Activated CD8-positive, alpha-beta memory T cell treated with anti-CD3 and anti-CD28 coated beads, Interleukin-2, amount 10 ng/mL, durations not matched to agents 7 days and 5 days (primary cell): Measurements from ENCODE around the gene UFSP1. TPM values are rescaled to one million over a fixed set of nuclear protein-coding genes. Genes with fewer than 3 reads are reported as not detected.

ENCODE experiments used
- ATAC-seq: fragments of 150-1000 bp; cut with Tn5 transposase; one replicate; pipeline ENCODE4 v1.10.0; 2021; ENCODE audit warnings: moderate library complexity
- CTCF ChIA-PET: fragments of 350-600 bp; sonication (Branson Sonifier 250); formaldehyde crosslinking; loops from one replicate; lab custom pipeline; 2021; ENCODE audit warnings: antibody characterized with exemption; lab: Charles Lee
- DNase-seq: peaks from one replicate; pipeline ENCODE4 v3.0.0-alpha.2; 2020
- H3K27ac Mint-ChIP-seq: one replicate; pipeline ENCODE4 v1.8.0; 2021; ENCODE audit warnings: mild to moderate bottlenecking, mixed read lengths
- H3K27me3 Mint-ChIP-seq: one replicate; pipeline ENCODE4 v1.8.0; 2021; ENCODE audit warnings: mixed read lengths
- H3K36me3 Mint-ChIP-seq: one replicate; pipeline ENCODE4 v1.8.0; 2021; ENCODE audit warnings: mild to moderate bottlenecking, mixed read lengths
- H3K4me1 Mint-ChIP-seq: one replicate; pipeline ENCODE4 v1.8.0; 2021; ENCODE audit warnings: mixed read lengths
- H3K4me3 Mint-ChIP-seq: one replicate; pipeline ENCODE4 v1.8.0; 2021; ENCODE audit warnings: mild to moderate bottlenecking, moderate library complexity, mixed read lengths
- H3K9me3 Mint-ChIP-seq: one replicate; pipeline ENCODE4 v1.8.0; 2022; ENCODE audit warnings: low read depth, mixed read lengths
- total RNA-seq, 2 experiments: library from RNA; stranded (reverse); gene quantifications; one replicate each; pipeline ENCODE4 v1.2.3, GENCODE V29; 2021

Gene UFSP1
- total RNA-seq, 2 experiments from 2014 or later, result 2.3 to 2.7 TPM

GRCh38 chr7:100908512-100908911 lies 19.0 kb upstream of the UFSP1 start:
- H3K27me3 Mint-ChIP-seq, result peaks cover 11% of the 10 kb centered on the region
- no peaks in the 10 kb centered on the region for H3K9me3 Mint-ChIP-seq
- no peaks in the 10 kb centered on the region for H3K36me3 Mint-ChIP-seq
- no peaks in the 10 kb centered on the region for H3K4me1 Mint-ChIP-seq
- DNase-seq (no peak), ATAC-seq (no peak)
- no peak overlapping the region for H3K27ac Mint-ChIP-seq
- no peak overlapping the region for H3K4me3 Mint-ChIP-seq
- CTCF ChIA-PET, result no interaction called here

GRCh38 chr7:100902638-100903037 lies 13.1 kb upstream of the UFSP1 start:
- no peak overlapping the region for H3K4me3 Mint-ChIP-seq
- CTCF ChIA-PET, result interaction anchor here (1.3 to 2.1 kb wide), 2 partner anchors 8 to 175 kb away, joined by 3 to 7 read pairs; no protein-coding TSS in a partner anchor
- H3K9me3 Mint-ChIP-seq, result no peaks in the 10 kb centered on the region
- H3K36me3 Mint-ChIP-seq, result no peaks in the 10 kb centered on the region
- peaks cover 14% of the 10 kb centered on the region for H3K27me3 Mint-ChIP-seq
- H3K27ac Mint-ChIP-seq, result no peak overlapping the region
- ATAC-seq (no peak), DNase-seq (no peak)
- peaks cover 3% of the 10 kb centered on the region for H3K4me1 Mint-ChIP-seq

- H3K9me3 Mint-ChIP-seq, result no peaks in the 10 kb centered on the region
- no peaks in the 10 kb centered on the region for H3K36me3 Mint-ChIP-seq
- no peak for DNase-seq
- H3K4me3 Mint-ChIP-seq, result no peak overlapping the region
- peaks cover 3% of the 10 kb centered on the region for H3K4me1 Mint-ChIP-seq
- no peak overlapping the region for H3K27ac Mint-ChIP-seq
- H3K27me3 Mint-ChIP-seq, result peaks cover 20% of the 10 kb centered on the region
- no peak for ATAC-seq
- CTCF ChIA-PET, result interaction anchor here (1.0 to 1.8 kb wide), 2 partner anchors 157 to 175 kb away, joined by 4 to 6 read pairs; no protein-coding TSS in a partner anchor
Observed at GRCh38 chr7:100901921-100902332, 12.4 kb upstream of the UFSP1 start.

- H3K9me3 Mint-ChIP-seq, result no peaks in the 10 kb centered on the region
- no peak overlapping the region for H3K27ac Mint-ChIP-seq
- ATAC-seq, result no peak
- CTCF ChIA-PET, result interaction anchor here (1.0 to 1.8 kb wide), 2 partner anchors 158 to 176 kb away, joined by 4 to 6 read pairs; no protein-coding TSS in a partner anchor
- peaks cover 8% of the 10 kb centered on the region for H3K4me1 Mint-ChIP-seq
- no peaks in the 10 kb centered on the region for H3K36me3 Mint-ChIP-seq
- H3K27me3 Mint-ChIP-seq, result peaks cover 26% of the 10 kb centered on the region
- DNase-seq, result no peak
- no peak overlapping the region for H3K4me3 Mint-ChIP-seq
Observed at GRCh38 chr7:100900978-100901377, 11.5 kb upstream of the UFSP1 start.

GRCh38 chr7:100899432-100899831 lies 9.9 kb upstream of the UFSP1 start:
- CTCF ChIA-PET, result interaction anchor here (1.4 to 3.0 kb wide), 4 partner anchors 10 to 186 kb away, joined by 3 to 15 read pairs (median 6); partner anchors contain the start of genes TRIM56 and UFSP1
- no peaks in the 10 kb centered on the region for H3K9me3 Mint-ChIP-seq

GRCh38 chr7:100897772-100898454 lies 8.4 kb upstream of the UFSP1 start:
- Mint-ChIP-seq H3K9me3 (no peaks in the 10 kb centered on the region), H3K27me3 (peaks cover 35% of the 10 kb centered on the region), H3K4me3 (no peak overlapping the region), H3K27ac (no peak overlapping the region), H3K4me1 (peaks cover 11% of the 10 kb centered on the region), H3K36me3 (no peaks in the 10 kb centered on the region)
- ATAC-seq (no peak), DNase-seq (no peak)
- CTCF ChIA-PET, result interaction anchor here (0.7 to 3.0 kb wide), 4 partner anchors 8 to 207 kb away, joined by 3 to 15 read pairs (median 6); partner anchors contain the start of gene UFSP1

More at GRCh38 chr7:100899432-100899831, 9.9 kb upstream of the UFSP1 start:
- no peak for DNase-seq
- peaks cover 10% of the 10 kb centered on the region for H3K4me1 Mint-ChIP-seq
- H3K36me3 Mint-ChIP-seq, result no peaks in the 10 kb centered on the region
- peaks cover 27% of the 10 kb centered on the region for H3K27me3 Mint-ChIP-seq
- no peak overlapping the region for H3K4me3 Mint-ChIP-seq
- no peak for ATAC-seq
- H3K27ac Mint-ChIP-seq, result no peak overlapping the region

- ATAC-seq (peak; percentile 28), DNase-seq (no peak)
- Mint-ChIP-seq H3K4me3 (no peak overlapping the region), H3K36me3 (no peaks in the 10 kb centered on the region), H3K27ac (no peak overlapping the region), H3K4me1 (peaks cover 13% of the 10 kb centered on the region), H3K27me3 (peaks cover 45% of the 10 kb centered on the region), H3K9me3 (no peaks in the 10 kb centered on the region)
- CTCF ChIA-PET, result interaction anchor here (1.0 to 3.0 kb wide), 2 partner anchors 162 to 180 kb away, joined by 4 to 15 read pairs; no protein-coding TSS in a partner anchor
Observed at GRCh38 chr7:100896732-100897608, 7.5 kb upstream of the UFSP1 start.

- CTCF ChIA-PET, result interaction anchor here (1.0 to 3.0 kb wide), 7 partner anchors 21 to 182 kb away, joined by 3 to 18 read pairs (median 12); partner anchors contain the start of gene SRRT
- no peak overlapping the region for H3K27ac Mint-ChIP-seq
- no peak for ATAC-seq
- no peaks in the 10 kb centered on the region for H3K36me3 Mint-ChIP-seq
- H3K4me1 Mint-ChIP-seq, result peaks cover 16% of the 10 kb centered on the region
- H3K4me3 Mint-ChIP-seq, result peak overlapping the region; percentile 19
- DNase-seq, result no peak
- H3K9me3 Mint-ChIP-seq, result no peaks in the 10 kb centered on the region
- H3K27me3 Mint-ChIP-seq, result peaks cover 52% of the 10 kb centered on the region
Observed at GRCh38 chr7:100895956-100896731, 6.6 kb upstream of the UFSP1 start.

GRCh38 chr7:100895701-100895955 lies 6.1 kb upstream of the UFSP1 start, which contains the start of gene ACHE:
ACHE (minus strand) TSS chr7:100895888; CDS start chr7:100894232, 1,656 bp downstream.
- Mint-ChIP-seq H3K36me3 (no peaks in the 10 kb centered on the region), H3K27me3 (peaks cover 52% of the 10 kb centered on the region), H3K9me3 (no peaks in the 10 kb centered on the region), H3K4me1 (peaks cover 15% of the 10 kb centered on the region), H3K4me3 (peak within 1 kb of the TSS; percentile 19), H3K27ac (no peak within 1 kb of the TSS)
- CTCF ChIA-PET, result interaction anchor here (1.4 to 2.3 kb wide), 5 partner anchors 20 to 182 kb away, joined by 3 to 18 read pairs (median 12); partner anchors contain the start of gene SRRT
- DNase-seq, result no peak
- no peak for ATAC-seq

GRCh38 chr7:100894860-100895700 lies 5.6 kb upstream of the UFSP1 start:
- Mint-ChIP-seq H3K27me3 (peaks cover 51% of the 10 kb centered on the region), H3K27ac (no peak overlapping the region), H3K36me3 (no peaks in the 10 kb centered on the region), H3K4me1 (peaks cover 19% of the 10 kb centered on the region), H3K4me3 (no peak overlapping the region), H3K9me3 (no peaks in the 10 kb centered on the region)
- CTCF ChIA-PET, result interaction anchor here (0.7 to 2.3 kb wide), 14 partner anchors 8 to 278 kb away, joined by 3 to 18 read pairs (median 4); partner anchors contain the start of genes POP7, SRRT and TRIM56
- DNase-seq (peak; percentile 64), ATAC-seq (no peak)

- Mint-ChIP-seq H3K9me3 (no peaks in the 10 kb centered on the region), H3K4me1 (peaks cover 20% of the 10 kb centered on the region), H3K27me3 (peaks cover 48% of the 10 kb centered on the region), H3K27ac (no peak overlapping the region), H3K4me3 (no peak overlapping the region), H3K36me3 (no peaks in the 10 kb centered on the region)
- CTCF ChIA-PET, result interaction anchor here (0.7 to 2.3 kb wide), 13 partner anchors 9 to 279 kb away, joined by 3 to 18 read pairs (median 4); partner anchors contain the start of genes POP7, SRRT and TRIM56
- DNase-seq, result no peak
- no peak for ATAC-seq
Observed at GRCh38 chr7:100893910-100894721, 4.6 kb upstream of the UFSP1 start.
